ENCODE measurements around the gene NT5E.

NT5E gene

DNA sequence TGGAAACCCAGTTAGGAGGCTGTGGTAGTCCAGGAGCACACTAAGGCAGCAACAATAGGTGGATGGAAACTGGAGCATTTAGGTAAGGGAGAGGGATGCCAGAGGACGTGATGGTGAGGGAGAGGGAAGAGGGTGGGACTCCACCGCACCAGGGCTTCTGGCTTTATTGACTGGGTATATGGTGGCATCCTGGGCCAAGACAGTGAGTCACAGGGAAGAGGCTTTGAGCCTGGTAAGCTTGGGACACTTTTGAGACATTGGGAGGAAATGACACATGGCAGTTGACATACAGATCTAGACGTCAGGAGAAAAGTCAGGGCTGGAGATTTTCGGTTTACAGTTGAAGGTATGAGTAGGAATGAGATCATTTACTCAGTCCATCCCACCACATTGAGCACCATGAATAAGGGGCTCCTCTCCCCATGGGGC is 14.9 kb downstream of the NT5E start:
- H3K27ac ChIP-seq, result peak overlapping the region; percentile 66 to 76
- TF ChIP-seq, protein P1, sequence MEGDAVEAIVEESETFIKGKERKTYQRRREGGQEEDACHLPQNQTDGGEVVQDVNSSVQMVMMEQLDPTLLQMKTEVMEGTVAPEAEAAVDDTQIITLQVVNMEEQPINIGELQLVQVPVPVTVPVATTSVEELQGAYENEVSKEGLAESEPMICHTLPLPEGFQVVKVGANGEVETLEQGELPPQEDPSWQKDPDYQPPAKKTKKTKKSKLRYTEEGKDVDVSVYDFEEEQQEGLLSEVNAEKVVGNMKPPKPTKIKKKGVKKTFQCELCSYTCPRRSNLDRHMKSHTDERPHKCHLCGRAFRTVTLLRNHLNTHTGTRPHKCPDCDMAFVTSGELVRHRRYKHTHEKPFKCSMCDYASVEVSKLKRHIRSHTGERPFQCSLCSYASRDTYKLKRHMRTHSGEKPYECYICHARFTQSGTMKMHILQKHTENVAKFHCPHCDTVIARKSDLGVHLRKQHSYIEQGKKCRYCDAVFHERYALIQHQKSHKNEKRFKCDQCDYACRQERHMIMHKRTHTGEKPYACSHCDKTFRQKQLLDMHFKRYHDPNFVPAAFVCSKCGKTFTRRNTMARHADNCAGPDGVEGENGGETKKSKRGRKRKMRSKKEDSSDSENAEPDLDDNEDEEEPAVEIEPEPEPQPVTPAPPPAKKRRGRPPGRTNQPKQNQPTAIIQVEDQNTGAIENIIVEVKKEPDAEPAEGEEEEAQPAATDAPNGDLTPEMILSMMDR (IDR thresholded peaks at IDR 0.05), result no peak
- intact Hi-C loops (cut with DNase I; ENCODE audit: low total_unique reads), result no loop called here

DNA sequence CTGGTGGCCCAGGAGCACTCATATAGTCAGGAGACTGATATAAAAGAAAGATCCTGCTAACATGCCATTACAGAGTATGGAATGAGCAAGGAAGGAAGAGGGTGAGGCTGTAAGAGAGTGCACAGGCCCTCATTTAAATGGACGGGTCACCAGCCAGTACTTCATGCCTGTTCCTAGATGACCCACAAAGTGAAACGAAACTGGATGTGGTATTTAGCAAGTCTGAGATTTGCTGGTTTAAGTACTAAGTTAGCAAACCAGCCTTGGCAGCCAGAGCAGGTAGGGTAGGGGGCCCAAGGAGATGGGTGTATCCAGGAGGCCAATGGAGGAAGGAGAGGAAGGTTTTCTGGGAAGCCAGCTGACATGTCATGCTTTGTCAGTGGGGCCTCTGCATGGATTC is 15.9 kb downstream of the NT5E start:
- no peaks in the 10 kb centered on the region for H3K9me3 ChIP-seq
- no peaks in the 10 kb centered on the region for H3K27me3 ChIP-seq
- TF ChIP-seq, protein P1 (IDR thresholded peaks at IDR 0.05), result no peak
- peaks cover 0 to 86% (median 51%) of the 10 kb centered on the region in 4 donors for H3K4me1 ChIP-seq
- peak overlapping the region; percentile 66 to 76 for H3K27ac ChIP-seq
- no peak overlapping the region for H3K4me3 ChIP-seq
- peaks cover 0 to 6% (median 5%) of the 10 kb centered on the region in 3 donors for H3K36me3 ChIP-seq
- DNase-seq, result no peak
- intact Hi-C loops (cut with DNase I; ENCODE audit: low total_unique reads), result no loop called here

More for the DNA sequence above, 14.9 kb downstream of the NT5E start:
- DNase-seq, result no peak
- H3K36me3 ChIP-seq, result peaks cover 0 to 6% (median 5%) of the 10 kb centered on the region in 3 donors
- H3K27me3 ChIP-seq, result no peaks in the 10 kb centered on the region
- no peaks in the 10 kb centered on the region for H3K9me3 ChIP-seq
- H3K4me1 ChIP-seq, result peaks cover 0 to 86% (median 58%) of the 10 kb centered on the region in 4 donors
- H3K4me3 ChIP-seq, result no peak overlapping the region

DNA sequence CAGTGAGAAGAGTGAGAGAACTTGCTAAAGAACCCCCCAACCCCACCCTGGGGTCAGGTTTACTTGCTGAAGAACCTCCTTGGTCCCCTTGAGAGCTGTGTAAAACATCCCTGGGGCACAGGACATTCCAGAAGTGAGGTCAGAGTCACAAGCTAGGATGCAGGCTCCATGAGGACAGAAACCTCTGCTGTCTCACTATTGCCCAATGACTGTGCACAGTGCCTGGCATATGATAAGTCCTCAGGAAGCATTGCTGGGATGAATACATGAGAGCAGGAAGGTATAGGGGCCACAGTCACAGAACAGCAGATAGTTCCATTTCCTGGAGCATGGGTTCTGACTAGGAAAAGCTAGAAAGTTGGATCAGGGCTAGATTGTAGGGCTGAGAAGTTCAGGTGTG is 18.4 kb downstream of the NT5E start:
- Histone ChIP-seq H3K27ac (peak overlapping the region; percentile 45 to 66), H3K4me3 (no peak overlapping the region), H3K9me3 (no peaks in the 10 kb centered on the region), H3K4me1 (peaks cover 0 to 79% (median 32%) of the 10 kb centered on the region in 4 donors), H3K27me3 (no peaks in the 10 kb centered on the region), H3K36me3 (peaks cover 0 to 6% (median 5%) of the 10 kb centered on the region in 3 donors)
- TF ChIP-seq, protein P1 (IDR thresholded peaks at IDR 0.05), result no peak
- intact Hi-C loops (cut with DNase I; ENCODE audit: low total_unique reads), result no loop called here
- DNase-seq, result no peak

DNA sequence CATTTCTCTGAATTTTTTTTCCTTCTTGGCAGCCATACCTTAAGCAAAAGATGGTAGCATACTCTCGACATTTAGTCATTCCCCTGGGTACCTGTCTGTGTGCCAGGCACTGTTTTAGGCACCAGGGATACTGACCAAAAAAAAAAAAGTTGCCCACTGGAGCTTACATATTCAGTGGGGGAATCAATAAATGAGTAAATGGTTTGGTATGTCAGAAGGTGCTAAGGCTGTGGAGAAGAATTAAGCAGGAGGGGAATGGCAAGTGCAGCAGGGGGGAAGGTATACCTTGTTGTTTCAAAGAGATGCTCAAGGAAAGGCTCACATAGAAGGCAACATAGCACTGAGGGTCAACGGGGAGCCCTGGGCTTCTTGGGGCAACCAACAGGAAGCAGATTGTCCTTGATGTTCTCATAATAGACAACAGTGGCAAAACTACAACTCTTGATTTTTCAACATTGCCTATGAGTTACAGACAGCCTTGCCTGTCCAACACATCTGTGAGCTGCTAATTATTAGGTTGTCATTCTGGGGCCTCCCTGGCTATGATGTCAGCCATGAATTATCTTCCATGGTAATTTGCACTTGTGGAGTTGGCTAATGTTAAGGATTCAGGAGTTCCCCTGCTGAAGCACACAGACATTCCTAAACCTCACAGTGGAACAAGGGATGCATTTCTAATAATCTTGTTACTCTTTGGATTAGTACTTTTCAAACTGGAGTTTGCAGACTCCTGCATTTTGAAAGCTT is 19.6 kb downstream of the NT5E start:
- H3K27me3 ChIP-seq, result no peaks in the 10 kb centered on the region
- H3K36me3 ChIP-seq, result peaks cover 0 to 6% (median 5%) of the 10 kb centered on the region in 3 donors
- no peak for DNase-seq
- H3K9me3 ChIP-seq, result no peaks in the 10 kb centered on the region
- H3K4me3 ChIP-seq, result no peak overlapping the region
- H3K27ac ChIP-seq, result peak overlapping the region; percentile 45 to 66
- TF ChIP-seq, protein P1 (IDR thresholded peaks at IDR 0.05), result no peak
- H3K4me1 ChIP-seq, result peaks cover 0 to 79% (median 26%) of the 10 kb centered on the region in 4 donors
- intact Hi-C loops (cut with DNase I; ENCODE audit: low total_unique reads), result no loop called here

DNA sequence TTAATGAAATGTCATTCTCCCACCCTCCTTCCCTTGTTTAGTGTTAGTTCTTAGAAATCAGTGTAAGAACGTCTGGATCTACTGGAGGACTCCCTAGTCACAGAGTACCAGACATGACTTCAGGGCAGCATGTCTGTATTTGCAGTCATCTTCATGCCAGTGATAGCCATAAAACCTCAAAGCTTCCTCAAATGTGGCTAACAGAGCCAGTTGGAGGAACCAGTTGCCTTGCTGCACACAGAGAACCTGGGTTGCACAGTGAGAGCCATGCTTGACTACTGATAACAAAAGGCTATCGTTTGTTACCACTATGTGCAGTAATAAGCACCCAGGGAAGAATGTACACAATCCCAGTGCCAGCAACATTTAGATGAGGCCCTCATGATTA is 20.1 kb downstream of the NT5E start:
- Histone ChIP-seq H3K27ac (peak overlapping the region; percentile 45 to 66), H3K9me3 (no peaks in the 10 kb centered on the region), H3K4me1 (peaks cover 0 to 79% (median 22%) of the 10 kb centered on the region in 4 donors), H3K27me3 (no peaks in the 10 kb centered on the region), H3K36me3 (peaks cover 0 to 6% (median 5%) of the 10 kb centered on the region in 3 donors), H3K4me3 (no peak overlapping the region)
- DNase-seq, result no peak
- TF ChIP-seq, protein P1 (IDR thresholded peaks at IDR 0.05), result no peak
- intact Hi-C loops (cut with DNase I; ENCODE audit: low total_unique reads), result no loop called here

All from tibial artery (tissue), 4 donors.